ENCODE measurements around the gene MAPKAPK5. TPM values are rescaled to one million over a fixed set of nuclear protein-coding genes. Genes with fewer than 3 reads are reported as not detected.

MAPKAPK5 gene
- total and polyA plus RNA-seq, 9 of the 15 experiments (the other 6 are each of a cell fraction or from before 2014, with no cell fraction given), result 11.6 to 72.1 (median 60.4) TPM

DNA sequence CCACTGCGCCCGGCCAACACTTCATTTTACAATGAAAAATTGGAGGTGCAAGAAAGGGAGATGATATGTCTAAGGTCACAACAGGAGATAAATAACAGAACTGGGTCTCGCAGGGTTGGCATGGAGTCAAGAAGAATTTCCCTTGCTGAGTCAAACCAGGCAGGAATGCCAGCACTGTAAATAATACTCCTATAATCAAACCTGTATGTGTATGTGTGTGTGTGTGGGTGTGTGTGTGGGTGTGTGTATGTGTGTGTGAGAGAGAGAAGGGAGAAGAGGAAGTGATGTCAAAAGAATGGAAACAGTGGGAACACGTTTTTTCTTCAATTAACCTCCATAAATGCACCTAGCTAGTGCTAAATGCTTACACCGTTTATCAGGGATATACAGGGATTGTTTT, 100.5 kb downstream of the MAPKAPK5 start:
- Histone ChIP-seq H3K4me1 (replicated peaks in 1 of 2; ENCODE audit: control insufficient read depth in 2 of 2, insufficient read depth in 2 of 2, low read length in 2 of 2) (peaks cover 0 to 3% of the 10 kb centered on the region in 2 experiments; a peak in 1 of 5 replicates), H4K20me1 (replicated peaks; ENCODE audit: control insufficient read depth, insufficient read depth, low read length) (no peaks in the 10 kb centered on the region), H3K27me3 (ENCODE audit: control insufficient read depth in 2 of 2, insufficient read depth in 2 of 2, low read length in 2 of 2) (no peaks in the 10 kb centered on the region), H3K4me3 (no peak overlapping the region), H2AFZ (ENCODE audit: low read depth, low read length) (no peak overlapping the region), H3K9me1 (ENCODE audit: control insufficient read depth, insufficient read depth, low read length) (no peaks in the 10 kb centered on the region), H3K9ac (ENCODE audit: insufficient read depth in 1 of 2, low read depth in 2 of 2, low read length in 2 of 2) (no peak overlapping the region), H3K27ac (ENCODE audit: extremely low read depth, low read depth, low read length) (no peak overlapping the region), H3K79me2 (ENCODE audit: control insufficient read depth, insufficient read depth, low read length) (no peaks in the 10 kb centered on the region), H3K36me3 (ENCODE audit: control insufficient read depth, insufficient read depth, low read length) (no peaks in the 10 kb centered on the region), H3K4me2 (ENCODE audit: insufficient read depth, low read length) (no peak overlapping the region), H3K9me3 (replicated peaks; ENCODE audit: control insufficient read depth, insufficient read depth, low read depth, low read length) (no peaks in the 10 kb centered on the region; the same call in 1 of the 2 replicates)
- peak; percentile 84 for TF ChIP-seq EGR1 (conservative IDR thresholded peaks at IDR 0.05)
- no peak for TF ChIP-seq COPS2 (conservative IDR thresholded peaks at IDR 0.05)
- no peak for TF ChIP-seq ZNF589 (CRISPR knock-in tag; IDR thresholded peaks at IDR 0.05; ENCODE audit: low read depth)
- no peak for TF ChIP-seq SAP30 (IDR thresholded peaks at IDR 0.05; ENCODE audit: borderline replicate concordance, insufficient read depth, low read depth, low read length, poor library complexity, severe bottlenecking)
- TF ChIP-seq HIVEP1 (CRISPR knock-in tag; IDR thresholded peaks at IDR 0.05), result no peak
- TF ChIP-seq SPI1 (IDR thresholded peaks at IDR 0.05; ENCODE audit: borderline replicate concordance, low read depth, low read length), result peak; percentile 41; the same call in 1 of the 2 replicates
- peak; percentile 44; the same call in 1 of the 2 replicates for TF ChIP-seq CREM (IDR thresholded peaks at IDR 0.05; ENCODE audit: low read depth)
- no peak for TF ChIP-seq FOXJ3 (CRISPR knock-in tag; IDR thresholded peaks at IDR 0.05)
- no peak for TF ChIP-seq RB1 (IDR thresholded peaks at IDR 0.05; ENCODE audit: low read depth)
- in situ Hi-C loops (cut with MboI), result no loop called here
- no peak for ATAC-seq
- intact Hi-C loops (cut with micrococcal nuclease), result loop anchor here (5.0 kb wide), 1 partner anchor 120 kb away; no protein-coding TSS in a partner anchor
- ChIA-PET CTCF (ENCODE audit: low intra/inter-chr PET ratio) (no interaction called here), POLR2A (interaction anchor here (0.7 kb wide), 1 partner anchor 411 kb away, joined by 3 read pairs; no protein-coding TSS in a partner anchor)
- 67% methylated on average over 5 of the region's 5 CpGs for WGBS (ENCODE audit: insufficient coverage, low coverage, missing lambda C conversion rate)
- no peak for DNase-seq (ENCODE audit: extremely low read depth in 1 of 4, low spot score in 3 of 4)
- no peak for FAIRE-seq
- no TSS peak for BruUV-seq (replicated peaks)
